Glomerular visceral epithelial cell (primary cell): Measurements from ENCODE around the gene BFSP2.

Source experiments
- DNase-seq: peaks from one replicate; pipeline ENCODE4 v3.0.0-alpha.2; 2016; ENCODE audit errors: extremely low spot score

The BFSP2 gene

DNA sequence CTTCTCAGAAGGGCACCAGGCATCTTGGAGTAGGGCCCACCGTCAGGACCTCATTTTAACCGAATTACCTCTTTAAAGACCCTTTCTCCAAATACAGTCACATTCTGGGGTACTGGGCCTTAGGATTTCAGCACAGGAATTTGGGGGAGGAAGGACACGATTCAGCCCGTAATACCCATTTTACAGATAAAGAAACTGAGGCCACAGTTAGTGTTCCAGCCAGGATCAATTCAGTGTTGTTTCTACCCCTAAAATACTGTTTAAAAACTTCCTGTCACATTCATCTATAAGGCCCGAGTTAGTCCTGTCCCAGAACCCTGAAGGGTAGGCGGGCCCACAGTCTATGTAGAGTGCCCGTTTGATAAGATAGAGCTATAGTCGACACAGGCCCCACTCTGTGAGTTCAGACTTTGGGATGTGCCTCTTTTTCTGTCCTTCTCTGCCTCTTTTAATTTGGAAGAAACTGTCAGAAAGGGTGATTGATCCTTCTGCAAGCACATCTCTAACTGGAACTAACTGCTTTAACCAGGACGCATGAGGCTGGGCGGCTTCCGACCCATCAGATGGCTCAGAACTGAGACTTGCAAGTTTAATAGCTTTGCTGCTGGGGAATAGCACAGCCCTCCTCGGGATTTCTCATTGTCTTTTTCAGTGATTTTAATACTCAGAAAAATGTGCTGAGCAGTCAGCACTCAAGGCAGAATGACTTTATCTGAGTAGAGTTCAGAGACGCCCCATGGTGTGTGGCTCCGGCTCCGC, 19.5 kb downstream of the BFSP2 start:
- DNase-seq, result no peak

DNA sequence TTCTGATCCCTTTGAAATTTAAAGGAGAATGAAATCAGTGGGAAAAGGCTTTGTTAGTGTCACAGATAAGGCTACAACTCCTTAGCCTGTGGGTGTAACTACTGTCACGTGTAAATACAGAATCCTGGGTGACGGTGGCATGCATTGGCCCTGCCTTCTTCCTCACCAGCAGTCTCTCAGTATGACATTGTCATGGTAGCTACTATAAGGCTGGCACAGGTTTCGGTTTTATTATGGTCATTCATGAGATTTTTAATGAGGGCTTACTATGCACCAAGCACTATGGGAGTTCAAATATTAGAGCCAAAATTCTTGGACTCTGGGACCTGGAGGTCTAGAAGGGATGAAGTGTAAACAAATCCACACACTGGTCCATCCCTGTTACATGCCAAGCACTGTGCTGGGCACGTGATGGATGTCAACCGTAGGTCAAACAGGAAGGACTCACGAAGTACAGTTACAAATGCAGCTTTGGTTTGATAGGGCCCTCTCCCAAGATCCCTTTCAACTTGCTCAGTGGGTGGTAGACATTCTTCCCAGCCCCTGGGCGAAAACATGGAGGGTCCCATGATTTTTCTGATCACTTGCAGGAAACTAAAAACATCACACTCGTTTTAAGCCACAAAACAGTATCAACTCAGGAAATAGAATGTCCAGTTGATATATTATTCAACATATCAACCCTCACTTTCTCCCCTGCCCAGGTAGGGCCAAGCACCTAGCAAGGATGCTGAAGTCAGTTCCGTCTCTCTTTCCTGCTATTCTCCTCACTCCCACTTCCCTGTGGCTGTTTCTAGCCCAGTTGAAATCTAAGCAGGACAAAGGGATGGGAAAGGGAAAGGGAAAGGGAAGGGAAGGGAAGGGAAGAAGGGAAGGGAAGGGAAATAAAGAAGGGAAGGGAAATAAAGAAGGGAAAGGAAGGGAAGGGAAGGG, 25.3 kb downstream of the BFSP2 start:
- no peak for DNase-seq

- no peak for DNase-seq
Observed at GRCh38 chr3:133425898-133426297, 26.0 kb downstream of the BFSP2 start.

- no peak for DNase-seq
Observed at GRCh38 chr3:133426721-133427120, 26.9 kb downstream of the BFSP2 start.

- no peak for DNase-seq
Observed at GRCh38 chr3:133428552-133428951, 28.7 kb downstream of the BFSP2 start.

DNA sequence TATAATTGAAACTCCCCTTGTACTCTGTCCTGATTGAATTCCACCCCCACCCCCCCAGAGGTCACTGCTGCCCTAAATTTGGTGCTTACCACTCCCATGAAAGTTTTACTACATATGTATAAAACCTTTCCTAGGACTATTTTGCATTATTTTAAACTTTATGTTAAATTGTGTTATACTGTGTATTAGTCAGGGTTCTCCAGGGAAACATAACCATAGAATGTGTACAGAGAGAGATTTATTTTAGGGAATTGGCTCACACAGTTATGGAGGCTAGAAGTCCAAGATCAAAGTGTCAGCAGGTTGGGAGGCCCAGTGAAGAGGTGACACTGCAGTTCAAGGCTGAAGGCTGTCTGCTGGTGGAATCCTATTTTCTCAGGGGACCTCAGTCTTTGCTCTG, 29.2 kb downstream of the BFSP2 start:
- DNase-seq, result no peak

DNA sequence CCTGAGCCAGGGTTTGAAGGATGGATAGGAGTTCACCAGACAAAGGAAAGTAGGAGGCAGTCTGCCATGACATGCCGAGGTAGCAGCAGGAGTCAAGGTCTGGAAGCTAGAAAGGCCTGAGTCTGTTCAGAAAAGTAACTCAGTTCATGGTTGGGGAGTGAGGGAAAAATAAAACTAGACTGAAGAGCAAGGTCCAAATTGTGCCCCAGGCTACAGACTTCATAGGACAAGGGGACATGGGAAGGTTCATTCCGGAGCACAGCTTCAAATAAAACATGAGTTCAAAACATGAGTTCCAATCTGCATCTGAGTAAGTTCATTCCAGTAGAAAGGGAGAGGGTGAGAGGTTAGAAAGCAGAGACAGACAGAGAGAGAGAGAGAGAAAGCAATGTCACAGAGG, 39.7 kb downstream of the BFSP2 start:
- no peak for DNase-seq

- no peak for DNase-seq
Observed at GRCh38 chr3:133440652-133441051, 40.8 kb downstream of the BFSP2 start.

- no peak for DNase-seq
Observed at GRCh38 chr3:133441867-133442270, 42.0 kb downstream of the BFSP2 start.

- DNase-seq, result no peak
Observed at GRCh38 chr3:133442518-133442917, 42.7 kb downstream of the BFSP2 start.

DNA sequence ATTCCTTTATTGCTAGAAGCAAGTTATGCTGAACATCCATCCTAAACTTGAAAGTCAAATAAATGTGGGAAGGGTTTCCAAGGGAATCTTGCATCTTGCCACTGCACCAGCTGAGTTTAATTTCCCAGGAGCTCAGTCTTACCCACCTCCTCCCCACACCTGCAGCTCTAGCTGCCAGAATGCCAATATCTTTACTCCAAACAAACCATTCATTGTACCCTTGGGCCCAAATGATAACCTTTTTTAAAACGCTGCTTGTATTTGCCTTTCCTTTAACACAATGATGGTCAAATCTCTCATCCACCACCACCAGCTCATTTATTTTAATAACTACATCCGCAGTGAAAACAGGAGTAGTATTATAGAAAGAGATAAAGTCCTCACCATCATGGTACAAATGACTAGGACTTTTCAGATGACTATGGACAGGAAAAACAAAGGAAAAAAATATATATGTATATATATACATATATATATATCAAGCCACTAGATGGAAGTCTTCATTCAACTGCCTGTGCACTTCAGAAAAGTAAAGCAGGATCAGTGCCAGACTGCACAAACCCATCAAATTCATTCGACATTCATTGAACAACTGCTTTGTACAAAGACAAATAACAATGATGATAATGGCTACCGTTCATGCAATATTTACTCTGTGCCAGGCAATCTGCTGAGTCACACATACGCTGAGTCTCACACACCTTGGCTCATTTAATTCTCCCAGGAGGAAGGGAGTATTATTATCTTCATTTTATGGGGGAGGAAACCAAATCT, 44.0 kb downstream of the BFSP2 start:
- DNase-seq, result peak; percentile 7

DNA sequence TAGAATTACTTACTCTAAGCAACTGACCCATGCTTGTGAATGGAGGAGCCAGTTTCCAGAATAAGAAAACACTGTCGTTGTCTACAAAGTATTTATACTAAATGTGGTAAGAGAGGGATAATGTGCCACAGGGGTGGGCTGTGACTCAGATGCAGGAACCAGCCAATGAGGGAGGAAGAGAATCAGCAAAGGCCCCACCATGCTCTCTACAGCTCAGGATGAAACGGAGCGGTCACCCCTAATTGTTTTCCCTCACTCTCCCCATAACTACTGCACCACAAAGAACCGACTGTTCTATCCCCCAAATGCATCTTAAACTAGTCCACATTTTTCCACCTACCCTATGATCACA, 44.5 kb downstream of the BFSP2 start:
- no peak for DNase-seq

GRCh38 chr3:133445108-133445507, 45.3 kb downstream of the BFSP2 start:
- DNase-seq, result no peak

GRCh38 chr3:133447750-133448477, 48.1 kb downstream of the BFSP2 start:
- no peak for DNase-seq

DNA sequence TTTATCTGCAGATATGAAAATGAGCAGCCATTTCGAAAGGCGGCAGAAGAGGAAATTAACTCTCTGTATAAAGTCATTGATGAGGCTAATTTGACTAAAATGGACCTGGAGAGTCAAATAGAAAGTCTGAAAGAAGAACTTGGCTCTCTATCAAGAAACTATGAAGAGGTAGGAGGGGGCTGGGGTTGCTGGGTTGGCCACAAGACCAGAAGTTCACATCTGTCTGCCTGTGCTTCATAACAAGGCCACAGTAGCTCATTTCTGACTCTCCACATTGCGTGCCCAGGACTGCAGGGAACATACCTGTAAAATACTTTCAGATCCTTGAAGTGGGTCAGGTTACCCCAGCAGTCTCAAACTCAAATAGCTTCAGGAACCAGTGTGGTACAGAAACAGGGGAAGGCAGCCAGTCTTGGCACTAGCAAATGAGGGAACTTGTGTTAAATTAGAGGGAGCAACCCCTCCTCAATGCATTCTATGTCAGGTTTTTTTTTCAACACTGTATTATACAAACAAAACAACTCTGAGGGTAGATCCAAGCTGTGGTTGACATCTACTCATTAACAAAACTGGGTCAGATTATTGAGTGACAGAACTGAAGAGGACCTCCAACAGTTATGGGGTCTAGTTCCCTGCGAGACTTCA, 48.7 kb downstream of the BFSP2 start:
- DNase-seq, result no peak

- no peak for DNase-seq
Observed at GRCh38 chr3:133451309-133451708, 51.5 kb downstream of the BFSP2 start.

- no peak for DNase-seq
Observed at GRCh38 chr3:133452641-133453319, 52.9 kb downstream of the BFSP2 start.

DNA sequence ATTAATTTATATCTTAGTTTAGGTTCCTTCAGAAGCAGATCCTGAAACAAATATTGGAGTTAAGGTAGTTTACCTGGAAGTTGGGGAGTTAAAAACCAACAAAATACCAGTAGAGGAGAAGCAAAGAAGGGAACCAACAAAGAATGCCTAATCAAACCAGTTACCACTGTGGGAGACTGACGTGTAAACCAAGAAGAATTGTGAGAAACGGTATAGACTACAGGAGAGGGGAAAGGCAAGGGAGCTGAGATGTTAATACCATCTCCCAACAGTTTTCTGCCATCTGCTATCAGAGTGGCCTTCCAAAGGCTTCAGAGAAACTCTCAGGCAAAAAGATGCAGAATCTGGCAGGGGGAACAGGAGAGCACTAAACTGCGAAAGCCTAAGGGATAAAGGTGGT, 53.5 kb downstream of the BFSP2 start:
- no peak for DNase-seq

DNA sequence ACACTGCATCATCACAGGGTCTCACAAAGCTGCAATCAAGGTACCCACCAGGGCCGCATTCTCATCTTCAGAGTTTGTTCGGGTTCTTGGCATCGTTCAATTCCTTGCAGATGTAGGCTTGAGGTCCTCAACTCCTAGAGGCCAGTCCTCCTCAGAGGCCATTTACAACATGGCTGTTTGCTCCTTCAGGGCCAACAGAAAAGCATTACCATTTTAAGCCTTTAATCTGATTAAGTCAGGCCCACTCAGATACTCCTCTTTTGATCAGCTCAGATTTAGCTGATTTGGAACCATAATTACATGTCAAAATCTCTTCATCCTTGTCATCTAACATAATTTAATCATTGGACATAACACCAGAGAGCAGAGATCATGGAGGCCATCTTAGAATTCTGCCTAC, 55.4 kb downstream of the BFSP2 start:
- DNase-seq, result no peak

DNA sequence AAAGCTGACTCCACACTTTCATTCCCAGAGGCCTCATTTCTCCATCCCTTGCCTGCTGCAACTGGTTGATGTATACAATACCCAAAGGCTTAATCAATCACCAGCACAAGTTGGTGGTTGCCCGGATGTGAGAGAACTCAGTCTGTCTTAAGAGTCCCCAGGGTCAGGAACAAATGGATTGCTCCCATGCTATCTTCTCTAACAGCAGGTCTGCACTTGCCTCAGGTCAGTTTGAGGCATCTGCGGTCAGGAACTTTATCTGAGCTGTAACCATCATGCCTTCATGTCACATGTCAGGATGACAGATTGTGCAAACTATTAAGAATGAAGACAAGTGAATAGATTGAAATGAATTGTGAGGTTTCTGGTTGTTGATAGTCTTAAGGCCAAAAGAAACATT, 56.1 kb downstream of the BFSP2 start:
- no peak for DNase-seq

- no peak for DNase-seq
Observed at GRCh38 chr3:133457025-133457424, 57.2 kb downstream of the BFSP2 start.
